Activated B cell treated with CpG ODN at 0.5 μM for 24 hours (primary cell): ENCODE measurements around the gene RNF225. TPM values are rescaled to one million over a fixed set of nuclear protein-coding genes. Genes with fewer than 3 reads are reported as not detected.

ENCODE experiments used
- ATAC-seq: fragments of 200-7000 bp; cut with Tn5 transposase; one replicate; pipeline ENCODE4 v1.10.0; 2021; ENCODE audit warnings: low read depth, mild to moderate bottlenecking, moderate library complexity
- CTCF ChIA-PET: fragments of 350-600 bp; sonication (Branson Sonifier 250); formaldehyde crosslinking; loops from one replicate; lab custom pipeline; 2021; ENCODE audit warnings: antibody characterized with exemption; lab: Charles Lee
- POLR2A ChIA-PET: fragments of 350-600 bp; sonication (Branson Sonifier 250); formaldehyde crosslinking; loops from one replicate; lab custom pipeline; 2021; ENCODE audit warnings: antibody characterized with exemption; lab: Charles Lee
- DNase-seq: peaks from one replicate; pipeline ENCODE4 v3.0.0; 2022
- H3K27ac Mint-ChIP-seq: one replicate; pipeline ENCODE4 v1.8.0; 2020; ENCODE audit warnings: mixed read lengths
- H3K27me3 Mint-ChIP-seq: one replicate; pipeline ENCODE4 v1.8.0; 2021; ENCODE audit warnings: mixed read lengths
- H3K36me3 Mint-ChIP-seq: one replicate; pipeline ENCODE4 v1.8.0; 2021; ENCODE audit warnings: low read depth, mixed read lengths
- H3K4me1 Mint-ChIP-seq: one replicate; pipeline ENCODE4 v1.8.0; 2021; ENCODE audit warnings: mixed read lengths
- H3K4me3 Mint-ChIP-seq: one replicate; pipeline ENCODE4 v1.8.0; 2020; ENCODE audit warnings: mild to moderate bottlenecking, mixed read lengths
- H3K9me3 Mint-ChIP-seq: one replicate; pipeline ENCODE4 v1.8.0; 2020; ENCODE audit warnings: mixed read lengths
- intact Hi-C: fragments of 100-400 bp; cut with micrococcal nuclease; formaldehyde crosslinking; loops from one replicate; pipeline ENCODE4 v1.15.1; 2024
- total RNA-seq: library from RNA; stranded (reverse); gene quantifications from 2 replicates; pipeline ENCODE4 v1.2.3, GENCODE V29; 2022
- TF ChIP-seq, protein P1 (sequence below): fragments of 200-600 bp; IDR thresholded peaks from one replicate; pipeline ENCODE4 v1.8.0; 2022; ENCODE audit warnings: antibody characterized with exemption, mild to moderate bottlenecking

The RNF225 gene
- total RNA-seq, 1 donor from 2014 or later, result not detected

DNA sequence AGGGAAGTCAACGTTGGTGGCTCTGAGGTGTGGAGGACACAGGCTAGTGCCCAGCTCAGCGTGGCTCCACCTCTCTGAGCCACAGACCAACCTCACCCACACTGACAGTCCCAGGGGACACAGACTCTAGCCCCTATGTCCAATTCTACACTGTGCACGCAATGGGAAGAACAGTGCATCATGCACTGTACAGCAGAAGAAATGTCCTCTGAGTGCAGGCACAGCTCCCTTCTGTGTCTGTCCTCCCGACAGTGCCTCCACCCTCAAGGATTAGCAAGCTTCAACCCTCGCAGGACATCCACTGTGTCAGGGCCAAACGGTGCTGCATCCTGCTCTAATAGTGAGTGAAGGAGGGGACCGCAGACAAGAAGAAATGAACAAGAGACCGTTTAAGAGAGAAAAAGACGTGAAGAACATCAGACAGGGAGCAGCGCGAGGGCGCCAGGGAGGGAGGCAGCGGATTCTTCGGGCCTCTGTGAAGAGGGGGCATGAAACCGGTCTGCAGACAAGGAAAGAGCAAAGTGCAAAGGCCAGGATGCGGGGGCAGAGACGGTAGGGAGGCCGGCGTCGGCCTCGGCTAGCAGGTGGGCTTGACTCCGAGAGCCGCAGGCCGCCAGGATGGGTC lies 15.3 kb upstream of the RNF225 start:
- intact Hi-C loops, result loop anchor here (1.0 to 2.0 kb wide), 4 partner anchors 71 to 119 kb away; partner anchors contain the start of genes ZNF324B, ZNF446 and ZNF8
- POLR2A ChIA-PET, result interaction anchor here (0.7 to 4.2 kb wide), 4 partner anchors 17 to 54 kb away, joined by 3 to 89 read pairs (median 3); partner anchors contain the start of genes ZNF497, ZNF584 and ZSCAN22
- ATAC-seq (no peak), DNase-seq (no peak)
- no peaks in the 10 kb centered on the region for H3K9me3 Mint-ChIP-seq
- no peaks in the 10 kb centered on the region for H3K27me3 Mint-ChIP-seq
- no peaks in the 10 kb centered on the region for H3K36me3 Mint-ChIP-seq
- H3K4me3 Mint-ChIP-seq, result peak overlapping the region; percentile 83
- peak overlapping the region; percentile 87 for H3K27ac Mint-ChIP-seq
- peaks cover 32% of the 10 kb centered on the region for H3K4me1 Mint-ChIP-seq
- TF ChIP-seq, protein P1, sequence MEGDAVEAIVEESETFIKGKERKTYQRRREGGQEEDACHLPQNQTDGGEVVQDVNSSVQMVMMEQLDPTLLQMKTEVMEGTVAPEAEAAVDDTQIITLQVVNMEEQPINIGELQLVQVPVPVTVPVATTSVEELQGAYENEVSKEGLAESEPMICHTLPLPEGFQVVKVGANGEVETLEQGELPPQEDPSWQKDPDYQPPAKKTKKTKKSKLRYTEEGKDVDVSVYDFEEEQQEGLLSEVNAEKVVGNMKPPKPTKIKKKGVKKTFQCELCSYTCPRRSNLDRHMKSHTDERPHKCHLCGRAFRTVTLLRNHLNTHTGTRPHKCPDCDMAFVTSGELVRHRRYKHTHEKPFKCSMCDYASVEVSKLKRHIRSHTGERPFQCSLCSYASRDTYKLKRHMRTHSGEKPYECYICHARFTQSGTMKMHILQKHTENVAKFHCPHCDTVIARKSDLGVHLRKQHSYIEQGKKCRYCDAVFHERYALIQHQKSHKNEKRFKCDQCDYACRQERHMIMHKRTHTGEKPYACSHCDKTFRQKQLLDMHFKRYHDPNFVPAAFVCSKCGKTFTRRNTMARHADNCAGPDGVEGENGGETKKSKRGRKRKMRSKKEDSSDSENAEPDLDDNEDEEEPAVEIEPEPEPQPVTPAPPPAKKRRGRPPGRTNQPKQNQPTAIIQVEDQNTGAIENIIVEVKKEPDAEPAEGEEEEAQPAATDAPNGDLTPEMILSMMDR, result no peak
- CTCF ChIA-PET, result no interaction called here

DNA sequence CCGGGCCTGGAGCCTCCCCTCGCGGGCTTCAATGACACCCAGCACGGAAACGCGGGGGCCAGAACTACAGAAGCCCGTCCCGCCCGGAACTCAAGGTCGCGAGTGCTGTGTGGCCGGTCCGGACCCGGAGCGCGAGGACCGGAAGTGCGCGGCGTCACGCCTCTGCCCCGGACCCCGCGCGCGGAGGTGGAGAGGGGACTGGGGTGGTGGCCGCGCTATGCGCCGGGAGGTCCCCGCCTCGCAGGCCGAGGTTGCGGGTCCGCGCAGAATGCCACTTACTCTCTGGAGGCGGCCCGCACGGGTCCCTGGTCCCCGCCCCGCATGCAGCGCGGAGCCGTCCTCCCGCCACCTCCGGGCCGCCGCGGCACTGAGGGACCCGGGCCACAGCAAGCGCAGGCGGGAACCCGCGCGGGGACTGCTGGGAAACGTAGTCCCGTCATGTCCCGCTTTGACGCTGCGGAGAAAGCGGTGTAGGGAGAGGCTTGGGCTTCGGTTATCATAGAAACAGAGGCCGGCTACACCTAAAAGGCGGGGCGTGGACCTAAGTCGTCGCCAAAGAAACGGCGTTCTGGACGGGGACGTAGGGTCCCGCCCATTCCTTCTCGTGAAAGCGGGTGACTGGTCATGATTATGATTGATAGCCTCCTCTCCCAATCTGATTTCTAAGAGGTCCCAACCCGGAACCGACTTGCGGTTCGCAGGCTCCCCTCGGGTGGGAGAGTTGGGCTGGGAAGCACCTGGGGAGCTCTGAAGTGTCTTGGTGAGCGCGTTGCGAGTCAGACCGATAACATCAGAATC lies 14.6 kb upstream of the RNF225 start, which contains the start of gene ZNF837:
TSS of gene ZNF837 (minus strand) at position 369 of the 798 bp plus-strand sequence. CDS start 11,698 bp downstream, outside the sequence.
- DNase-seq (peak; percentile 96), ATAC-seq (peak; percentile 86)
- Mint-ChIP-seq H3K27me3 (no peaks in the 10 kb centered on the region), H3K4me1 (peaks cover 37% of the 10 kb centered on the region), H3K4me3 (peak within 1 kb of the TSS; percentile 83), H3K27ac (peak within 1 kb of the TSS; percentile 87), H3K36me3 (no peaks in the 10 kb centered on the region), H3K9me3 (no peaks in the 10 kb centered on the region)
- CTCF ChIA-PET, result interaction anchor here (1.0 to 1.3 kb wide), 2 partner anchors 18 to 139 kb away, joined by 3 to 4 read pairs; partner anchors contain the start of genes ZBTB45 and ZNF497
- intact Hi-C loops, result loop anchor here (1.0 to 2.0 kb wide), 14 partner anchors 19 to 198 kb away; partner anchors contain the start of genes ERVK3-1, MZF1, ZBTB45 and ZNF132
- POLR2A ChIA-PET, result interaction anchor here (0.5 to 4.2 kb wide), 20 partner anchors 10 to 634 kb away, joined by 3 to 89 read pairs (median 4); partner anchors contain the start of genes CHMP2A, TRIM28, UBE2M and ZBTB45
- TF ChIP-seq, protein P1, result no peak

DNA sequence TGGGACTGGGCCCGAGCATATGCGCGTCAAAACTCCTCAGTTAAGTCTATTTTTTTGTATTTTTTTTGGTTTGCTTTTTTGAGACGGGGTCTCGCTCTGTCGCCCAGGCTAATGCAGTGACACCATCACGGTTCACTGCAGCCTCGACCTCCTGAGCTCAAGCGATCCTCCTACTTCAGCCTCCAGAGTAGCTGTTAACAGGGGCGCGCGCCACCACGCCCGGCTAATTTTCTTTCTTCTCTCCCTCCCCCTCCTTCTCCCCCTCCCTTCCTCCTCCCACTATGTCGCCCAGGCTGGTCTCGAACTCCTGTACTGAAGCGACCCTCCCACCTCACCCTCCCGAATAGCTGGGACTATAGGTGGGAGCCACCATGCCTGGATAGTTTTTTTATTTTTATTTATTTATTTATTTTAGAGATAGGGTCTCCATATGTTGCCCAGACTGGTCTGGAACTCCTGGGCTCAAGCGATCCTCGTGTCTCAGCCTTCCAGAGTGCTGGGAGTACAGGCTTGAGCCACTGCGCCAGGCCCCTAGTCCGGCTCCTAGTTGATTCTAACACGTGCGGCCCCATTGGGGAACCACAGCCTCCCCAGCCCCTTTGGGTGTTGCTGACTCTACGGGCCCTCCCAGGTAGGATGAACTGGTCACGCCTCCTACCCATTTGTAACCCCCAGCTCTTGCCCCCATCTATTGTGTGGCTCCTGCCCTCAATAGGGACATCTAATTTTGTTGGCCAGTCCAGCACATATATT lies 13.8 kb upstream of the RNF225 start:
- intact Hi-C loops, result loop anchor here (1.0 to 2.0 kb wide), 13 partner anchors 19 to 198 kb away; partner anchors contain the start of genes ERVK3-1, MZF1, ZBTB45 and ZNF132
- no peak for DNase-seq

DNA sequence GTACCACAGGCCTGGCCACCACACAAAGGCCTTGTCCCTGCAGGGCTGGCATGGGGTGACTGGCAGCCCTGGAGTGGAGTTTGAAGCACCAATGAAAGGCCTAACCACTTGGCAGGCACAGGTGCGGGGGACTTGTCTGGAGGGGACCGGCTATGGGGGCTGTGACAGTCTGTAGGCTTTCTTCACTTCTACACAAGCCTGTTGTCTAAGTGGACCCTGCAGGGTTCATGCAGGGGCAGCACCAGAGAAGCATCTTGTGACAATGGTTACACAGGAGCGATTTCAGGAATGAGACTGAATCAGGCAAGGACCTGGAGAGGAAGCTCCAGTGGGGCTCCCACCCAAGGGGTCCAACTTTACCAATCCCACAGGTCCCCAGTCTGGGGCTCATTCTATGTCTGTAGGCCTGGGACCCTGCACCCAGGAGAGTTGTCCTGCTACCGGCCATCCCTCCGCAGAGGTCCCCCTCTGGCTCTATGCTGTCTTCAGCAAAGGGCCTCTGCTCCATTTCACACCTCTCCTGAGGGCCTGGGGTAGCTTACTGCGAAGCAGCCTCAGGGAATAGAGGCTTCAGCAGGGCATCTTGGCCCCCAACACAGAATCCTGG lies 12.4 kb upstream of the RNF225 start:
- ChIA-PET POLR2A (interaction anchor here (0.6 to 2.1 kb wide), 2 partner anchors 20 to 140 kb away, joined by 3 to 10 read pairs; no protein-coding TSS in a partner anchor), CTCF (no interaction called here)
- ATAC-seq, result no peak
- H3K36me3 Mint-ChIP-seq, result peaks cover 12% of the 10 kb centered on the region
- no peaks in the 10 kb centered on the region for H3K27me3 Mint-ChIP-seq
- H3K4me3 Mint-ChIP-seq, result peak overlapping the region; percentile 24
- no peak overlapping the region for H3K27ac Mint-ChIP-seq
- intact Hi-C loops, result no loop called here
- peaks cover 51% of the 10 kb centered on the region for H3K4me1 Mint-ChIP-seq
- no peak for DNase-seq
- H3K9me3 Mint-ChIP-seq, result no peaks in the 10 kb centered on the region
- TF ChIP-seq, protein P1, result no peak

More for the DNA sequence above, 13.8 kb upstream of the RNF225 start:
- TF ChIP-seq, protein P1, result no peak
- no peak for ATAC-seq
- H3K36me3 Mint-ChIP-seq, result no peaks in the 10 kb centered on the region
- peak overlapping the region; percentile 83 for H3K4me3 Mint-ChIP-seq
- peaks cover 40% of the 10 kb centered on the region for H3K4me1 Mint-ChIP-seq
- ChIA-PET POLR2A (interaction anchor here (0.6 to 4.2 kb wide), 21 partner anchors 9 to 717 kb away, joined by 3 to 89 read pairs (median 3); partner anchors contain the start of genes CHMP2A, TRIM28, UBE2M and ZBTB45), CTCF (interaction anchor here (1.0 to 1.3 kb wide), 2 partner anchors 19 to 138 kb away, joined by 3 to 4 read pairs; partner anchors contain the start of genes ZBTB45 and ZNF497)
- no peaks in the 10 kb centered on the region for H3K9me3 Mint-ChIP-seq
- H3K27ac Mint-ChIP-seq, result peak overlapping the region; percentile 87
- H3K27me3 Mint-ChIP-seq, result no peaks in the 10 kb centered on the region
